ENCODE results near the gene TBX5. TPM values are rescaled to one million over a fixed set of nuclear protein-coding genes. Genes with fewer than 3 reads are reported as not detected.

Gene TBX5
- total and polyA plus RNA-seq, 12 donors, result 0.07 to 0.27 (median 0.14) TPM; not detected in 8

GRCh38 chr12:114408886-114409851 is 3.2 kb upstream of the TBX5 start:
- peak overlapping the region in 1 of 4 donors; percentile 41 for H3K4me3 ChIP-seq
- 13 to 20% (median 18%) methylated on average over 44 to 71 of the region's 71 CpGs for WGBS, 4 donors
- H3K4me1 ChIP-seq (replicated peaks in 1 of 2), result no peaks in the 10 kb centered on the region
- intact Hi-C loops (cut with DNase I), result no loop called here
- no peak for TF ChIP-seq CTCF (IDR thresholded peaks at IDR 0.05)
- no peak for TF ChIP-seq POLR2A (IDR thresholded peaks at IDR 0.05)
- H3K27ac ChIP-seq, result no peak overlapping the region
- H3K36me3 ChIP-seq (replicated peaks in 1 of 2), result no peaks in the 10 kb centered on the region
- no peaks in the 10 kb centered on the region for H3K9me3 ChIP-seq (replicated peaks in 1 of 3)
- peaks cover 93% of the 10 kb centered on the region for H3K27me3 ChIP-seq
- no peak for DNase-seq

GRCh38 chr12:114408471-114408885 is 2.5 kb upstream of the TBX5 start:
- peaks cover 93% of the 10 kb centered on the region for H3K27me3 ChIP-seq

GRCh38 chr12:114407842-114408411 is 2.0 kb upstream of the TBX5 start:
- Histone ChIP-seq H3K9me3 (replicated peaks in 1 of 3) (no peaks in the 10 kb centered on the region), H3K4me3 (no peak overlapping the region), H3K4me1 (replicated peaks in 1 of 2) (no peaks in the 10 kb centered on the region), H3K27me3 (peaks cover 93% of the 10 kb centered on the region), H3K27ac (no peak overlapping the region), H3K36me3 (replicated peaks in 1 of 2) (no peaks in the 10 kb centered on the region)
- intact Hi-C loops (cut with DNase I), result no loop called here
- no peak for DNase-seq
- WGBS, 4 donors, result 18 to 28% (median 22%) methylated on average over 20 to 31 of the region's 31 CpGs
- TF ChIP-seq CTCF (IDR thresholded peaks at IDR 0.05) (no peak), POLR2A (IDR thresholded peaks at IDR 0.05) (no peak)

More at GRCh38 chr12:114408471-114408885, 2.5 kb upstream of the TBX5 start:
- intact Hi-C loops (cut with DNase I), result no loop called here
- no peaks in the 10 kb centered on the region for H3K9me3 ChIP-seq (replicated peaks in 1 of 3)
- DNase-seq, result no peak
- peak overlapping the region in 1 of 4 donors; percentile 41 for H3K4me3 ChIP-seq
- no peak for TF ChIP-seq POLR2A (IDR thresholded peaks at IDR 0.05)
- TF ChIP-seq CTCF (IDR thresholded peaks at IDR 0.05), result no peak
- H3K36me3 ChIP-seq (replicated peaks in 1 of 2), result no peaks in the 10 kb centered on the region
- no peak overlapping the region for H3K27ac ChIP-seq
- WGBS, 4 donors, result 12 to 20% (median 13%) methylated on average over 21 of the region's 21 CpGs
- no peaks in the 10 kb centered on the region for H3K4me1 ChIP-seq (replicated peaks in 1 of 2)

DNA sequence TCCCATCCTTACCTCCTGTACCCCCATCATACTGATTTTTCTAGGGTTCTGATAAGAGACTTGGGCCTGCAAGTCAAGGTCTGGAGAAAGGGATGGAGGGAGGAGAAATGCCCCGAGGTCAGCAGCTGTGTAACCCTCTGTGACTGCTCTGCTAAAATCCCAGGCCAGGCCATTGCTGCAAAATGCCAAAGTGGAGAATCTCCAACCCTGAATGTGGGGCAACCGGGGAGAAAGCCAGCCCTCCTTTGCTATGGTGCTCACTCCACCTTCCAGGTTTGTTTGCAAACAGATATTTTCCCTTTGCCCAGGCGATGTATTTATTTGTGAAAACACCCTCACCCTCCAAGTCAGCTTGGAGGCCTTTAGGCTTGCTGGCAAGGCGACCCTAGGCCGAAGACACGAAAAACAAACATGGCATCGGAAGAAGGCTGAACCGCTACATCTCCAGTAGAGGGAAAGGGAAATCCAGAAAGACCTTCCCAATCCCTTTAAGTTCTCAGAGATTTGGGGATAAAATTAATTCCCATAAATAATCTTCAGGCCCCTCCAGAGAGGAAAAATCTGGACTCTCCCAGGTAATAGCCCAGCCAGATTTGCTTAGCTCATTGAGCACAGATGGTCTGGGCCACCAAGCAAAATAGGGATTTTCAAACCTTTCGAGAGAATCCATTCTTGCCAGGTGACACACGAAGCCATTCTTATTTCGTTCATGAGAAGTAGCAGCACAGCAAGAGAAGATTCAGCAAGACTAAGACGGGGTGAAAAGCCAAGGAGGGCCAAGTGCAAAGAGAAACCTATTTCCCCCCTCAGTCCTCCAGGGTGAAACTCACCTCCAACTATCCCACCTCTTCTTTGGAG is 1.3 kb upstream of the TBX5 start:
- Histone ChIP-seq H3K9me3 (replicated peaks in 1 of 3) (no peaks in the 10 kb centered on the region), H3K4me3 (no peak overlapping the region), H3K27ac (no peak overlapping the region), H3K36me3 (replicated peaks in 1 of 2) (no peaks in the 10 kb centered on the region), H3K27me3 (peaks cover 91% of the 10 kb centered on the region), H3K4me1 (replicated peaks in 1 of 2) (no peaks in the 10 kb centered on the region)
- no peak for TF ChIP-seq CTCF (IDR thresholded peaks at IDR 0.05)
- TF ChIP-seq POLR2A (IDR thresholded peaks at IDR 0.05), result no peak
- no peak for DNase-seq
- intact Hi-C loops (cut with DNase I), result no loop called here
- 53 to 72% (median 65%) methylated on average over 12 of the region's 12 CpGs for WGBS, 4 donors
